ENCODE results near the gene CEP83.
A peak's percentile ranks its signal among the peaks of the same experiment; 100 is the strongest.

Gene CEP83

GRCh38 chr12:94305130-94305957 lies 154.3 kb downstream of the CEP83 start:
- DNase-seq (ENCODE audit: low spot score), result no peak

- DNase-seq (ENCODE audit: low spot score), result no peak
Measured at GRCh38 chr12:94304566-94305061, 155.1 kb downstream of the CEP83 start.

- DNase-seq (ENCODE audit: low spot score), result no peak
Measured at GRCh38 chr12:94304012-94304411, 155.7 kb downstream of the CEP83 start.

GRCh38 chr12:94299846-94300245 lies 159.8 kb downstream of the CEP83 start:
- DNase-seq (ENCODE audit: low spot score), result no peak

- DNase-seq (ENCODE audit: low spot score), result peak; percentile 23
Measured at GRCh38 chr12:94297876-94298505, 161.7 kb downstream of the CEP83 start.

- no peak for DNase-seq (ENCODE audit: low spot score)
Measured at GRCh38 chr12:94297096-94297699, 162.5 kb downstream of the CEP83 start.

GRCh38 chr12:94290353-94290752 lies 169.3 kb downstream of the CEP83 start:
- no peak for DNase-seq (ENCODE audit: low spot score)

- no peak for DNase-seq (ENCODE audit: low spot score)
Measured at GRCh38 chr12:94289461-94290312, 170.0 kb downstream of the CEP83 start.

GRCh38 chr12:94287245-94287628 lies 172.4 kb downstream of the CEP83 start:
- no peak for DNase-seq (ENCODE audit: low spot score)

GRCh38 chr12:94286583-94287244 lies 173.0 kb downstream of the CEP83 start:
- DNase-seq (ENCODE audit: low spot score), result no peak

- no peak for DNase-seq (ENCODE audit: low spot score)
Measured at GRCh38 chr12:94285943-94286582, 173.6 kb downstream of the CEP83 start.

GRCh38 chr12:94284859-94285258 lies 174.8 kb downstream of the CEP83 start:
- no peak for DNase-seq (ENCODE audit: low spot score)

- no peak for DNase-seq (ENCODE audit: low spot score)
Measured at GRCh38 chr12:94284046-94284445, 175.6 kb downstream of the CEP83 start.

- no peak for DNase-seq (ENCODE audit: low spot score)
Measured at GRCh38 chr12:94282675-94283074, 177.0 kb downstream of the CEP83 start.

GRCh38 chr12:94280063-94280462 lies 179.6 kb downstream of the CEP83 start:
- DNase-seq (ENCODE audit: low spot score), result no peak

GRCh38 chr12:94277426-94278000 lies 182.2 kb downstream of the CEP83 start:
- DNase-seq (ENCODE audit: low spot score), result no peak

GRCh38 chr12:94276725-94277124 lies 182.9 kb downstream of the CEP83 start:
- no peak for DNase-seq (ENCODE audit: low spot score)

- no peak for DNase-seq (ENCODE audit: low spot score)
Measured at GRCh38 chr12:94273272-94273671, 186.4 kb downstream of the CEP83 start.

GRCh38 chr12:94272280-94272679 lies 187.4 kb downstream of the CEP83 start:
- DNase-seq (ENCODE audit: low spot score), result no peak

GRCh38 chr12:94271351-94271750 lies 188.3 kb downstream of the CEP83 start:
- no peak for DNase-seq (ENCODE audit: low spot score)
